Ishikawa (cell line): ENCODE measurements around the gene AFDN.

Experiments used
- CEBPB ChIP-seq: IDR thresholded peaks from 2 replicates; pipeline ENCODE4 v1.6.1; 2012
- CREB1 ChIP-seq: IDR thresholded peaks from 2 replicates; pipeline ENCODE4 v1.6.1; 2012; ENCODE audit warnings: low read depth
- EGR1 ChIP-seq: IDR thresholded peaks from 2 replicates; pipeline ENCODE4 v1.6.1; 2012
- EP300 ChIP-seq: IDR thresholded peaks from 2 replicates; pipeline ENCODE4 v1.6.1; 2012; ENCODE audit warnings: borderline replicate concordance
- FOXM1 ChIP-seq: IDR thresholded peaks from 2 replicates; pipeline ENCODE4 v1.6.1; 2012; ENCODE audit warnings: low read depth, borderline replicate concordance
- MAX ChIP-seq: IDR thresholded peaks from 2 replicates; pipeline ENCODE4 v1.6.1; 2012
- NFIC ChIP-seq: IDR thresholded peaks from 2 replicates; pipeline ENCODE4 v1.6.1; 2012
- RAD21 ChIP-seq: IDR thresholded peaks from 2 replicates; pipeline ENCODE4 v1.6.1; 2012; ENCODE audit warnings: low read depth
- REST ChIP-seq: IDR thresholded peaks from 2 replicates; pipeline ENCODE4 v1.6.1; 2012; ENCODE audit warnings: low read depth, mild to moderate bottlenecking
- TAF1 ChIP-seq: IDR thresholded peaks from 2 replicates; pipeline ENCODE4 v1.6.1; 2012; ENCODE audit warnings: low read depth, mild to moderate bottlenecking
- TCF12 ChIP-seq: IDR thresholded peaks from 2 replicates; pipeline ENCODE4 v1.6.1; 2012; ENCODE audit warnings: low read depth
- TEAD4 ChIP-seq: IDR thresholded peaks from 2 replicates; pipeline ENCODE4 v1.6.1; 2012
- USF1 ChIP-seq: IDR thresholded peaks from 2 replicates; pipeline ENCODE4 v1.6.1; 2012
- YY1 ChIP-seq: IDR thresholded peaks from 2 replicates; pipeline ENCODE4 v1.6.1; 2012; ENCODE audit warnings: low read depth
- ZBTB7A ChIP-seq: IDR thresholded peaks from 2 replicates; pipeline ENCODE4 v1.6.1; 2012; ENCODE audit warnings: low read depth

AFDN gene

GRCh38 chr6:167842457-167842856 is 15.7 kb downstream of the AFDN start:
- TF ChIP-seq MAX (no peak), ZBTB7A (no peak), TAF1 (no peak), TCF12 (no peak), YY1 (no peak), EGR1 (no peak), USF1 (no peak), TEAD4 (no peak), REST (no peak), CEBPB (no peak), CREB1 (no peak), FOXM1 (no peak), NFIC (no peak), EP300 (no peak), RAD21 (no peak)

- no peak for TF ChIP-seq ZBTB7A
- TF ChIP-seq NFIC = no peak
- TF ChIP-seq EGR1 = no peak
- no peak for TF ChIP-seq TCF12
- TF ChIP-seq MAX = no peak
- no peak for TF ChIP-seq TAF1
- no peak for TF ChIP-seq EP300
- TF ChIP-seq FOXM1 = no peak
- TF ChIP-seq CREB1 = no peak
- TF ChIP-seq RAD21 = no peak
- TF ChIP-seq YY1 = no peak
These were observed 16.3 kb downstream of the AFDN start for GRCh38 chr6:167843023-167843422.

GRCh38 chr6:167845856-167846255 is 19.1 kb downstream of the AFDN start:
- TF ChIP-seq TEAD4 = no peak
- TF ChIP-seq TAF1 = no peak
- no peak for TF ChIP-seq MAX
- no peak for TF ChIP-seq ZBTB7A
- no peak for TF ChIP-seq EP300

- no peak for TF ChIP-seq REST
These were observed 20.4 kb downstream of the AFDN start for GRCh38 chr6:167846997-167847606.

- no peak for TF ChIP-seq TAF1
- no peak for TF ChIP-seq USF1
- TF ChIP-seq EP300 = no peak
- TF ChIP-seq FOXM1 = no peak
- no peak for TF ChIP-seq EGR1
- no peak for TF ChIP-seq NFIC
- no peak for TF ChIP-seq TCF12
These were observed 21.2 kb downstream of the AFDN start for GRCh38 chr6:167847936-167848335.

GRCh38 chr6:167848783-167849182 is 22.1 kb downstream of the AFDN start:
- TF ChIP-seq EGR1 (no peak), CEBPB (no peak), MAX (no peak), TAF1 (no peak)
